IMR-90 (cell line): Measurements from ENCODE around the gene BTBD2. TPM values are rescaled to one million over a fixed set of nuclear protein-coding genes. Genes with fewer than 3 reads are reported as not detected.

Source experiments
- ATAC-seq: fragments of 200-7000 bp; cut with Tn5 transposase; 2 replicates; pipeline ENCODE4 v1.9.1; 2020; ENCODE audit warnings: low read depth, mild to moderate bottlenecking, moderate library complexity
- BruUV-seq: library from RNA; stranded (reverse); fragments of 400-500 nt; replicated peaks from 2 replicates; lab custom pipeline; 2021; lab: Mats Ljungman, UMichigan
- CTCF ChIA-PET: fragments of 300-600 bp; formaldehyde crosslinking; extraction: SDS; loops from one replicate; lab custom pipeline; 2021; ENCODE audit warnings: antibody characterized with exemption; lab: Yijun Ruan, JAX
- POLR2A ChIA-PET: fragments of 300-600 bp; sonication (Branson Sonifier 250); formaldehyde crosslinking; loops from one replicate; lab custom pipeline; 2022; ENCODE audit warnings: antibody characterized with exemption; ENCODE audit not compliant: unreplicated experiment; lab: Charles Lee
- DNase-seq: peaks from one replicate; pipeline ENCODE4 v3.0.0; 2013
- H2AFZ ChIP-seq: replicated peaks from 2 replicates; pipeline ENCODE3; 2013; ENCODE audit warnings: low read length, mild to moderate bottlenecking; ENCODE audit not compliant: poor library complexity
- H2AK5ac ChIP-seq: 2 replicates; pipeline ENCODE4 v1.6.1; 2013; ENCODE audit warnings: low read depth, low read length, inconsistent platforms
- H2AK9ac ChIP-seq: replicated peaks from 2 replicates; pipeline ENCODE3; 2013; ENCODE audit warnings: mild to moderate bottlenecking, low read depth, low read length, moderate library complexity; ENCODE audit not compliant: poor library complexity
- H2BK120ac ChIP-seq: 2 replicates; pipeline ENCODE4 v1.6.1; 2013; ENCODE audit warnings: low read depth, low read length, inconsistent platforms
- H2BK15ac ChIP-seq: 3 replicates; pipeline ENCODE4 v1.6.1; 2013; ENCODE audit warnings: low read depth, low read length, inconsistent platforms
- H2BK20ac ChIP-seq: 2 replicates; pipeline ENCODE4 v1.6.1; 2013; ENCODE audit warnings: low read depth, mild to moderate bottlenecking, inconsistent platforms, low read length, moderate library complexity
- H2BK5ac ChIP-seq: 2 replicates; pipeline ENCODE4 v1.6.1; 2013; ENCODE audit warnings: mild to moderate bottlenecking, low read depth, low read length, inconsistent platforms; ENCODE audit not compliant: poor library complexity, severe bottlenecking
- H3K14ac ChIP-seq: replicated peaks from 2 replicates; pipeline ENCODE4 v1.6.1; 2013; ENCODE audit warnings: low read depth, low read length, inconsistent platforms
- H3K18ac ChIP-seq: 2 replicates; pipeline ENCODE4 v1.6.1; 2013; ENCODE audit warnings: low read depth, low read length, control low read depth
- H3K23ac ChIP-seq: 2 replicates; pipeline ENCODE4 v1.6.1; 2013; ENCODE audit warnings: low read depth, low read length, inconsistent platforms
- H3K27ac ChIP-seq: 2 replicates; pipeline ENCODE4 v1.5.1; 2013; ENCODE audit warnings: mild to moderate bottlenecking, control low read depth, low read length; ENCODE audit not compliant: insufficient read depth
- H3K27me3 ChIP-seq: 2 replicates; pipeline ENCODE4 v1.6.1; 2013; ENCODE audit warnings: low read length; ENCODE audit not compliant: control insufficient read depth, insufficient read depth
- H3K36me3 ChIP-seq: 2 replicates; pipeline ENCODE4 v1.6.1; 2013; ENCODE audit warnings: low read length, mixed read lengths; ENCODE audit not compliant: control insufficient read depth, insufficient read depth
- H3K4ac ChIP-seq: 2 replicates; pipeline ENCODE4 v1.6.1; 2013; ENCODE audit warnings: low read depth, low read length, inconsistent platforms
- H3K4me1 ChIP-seq: 2 replicates; pipeline ENCODE4 v1.6.1; 2013; ENCODE audit warnings: low read length, mixed read lengths; ENCODE audit not compliant: control insufficient read depth, insufficient read depth
- H3K4me2 ChIP-seq: 2 replicates; pipeline ENCODE4 v1.6.1; 2013; ENCODE audit warnings: low read depth, mild to moderate bottlenecking, control low read depth, low read length, moderate library complexity
- H3K4me3 ChIP-seq: 2 replicates; pipeline ENCODE4 v1.5.1; 2013; ENCODE audit warnings: low read depth, mild to moderate bottlenecking, control low read depth, low read length, moderate library complexity; ENCODE audit not compliant: insufficient read depth
- H3K56ac ChIP-seq: 2 replicates; pipeline ENCODE4 v1.6.1; 2013; ENCODE audit warnings: low read length, inconsistent platforms; ENCODE audit not compliant: insufficient read depth; ENCODE audit errors: extremely low read depth
- H3K79me1 ChIP-seq, 2 experiments: 2 replicates each; pipeline ENCODE4 v1.6.1; 2013; ENCODE audit warnings: low read length in 2 of 2, inconsistent platforms in 1 of 2, low read depth in 1 of 2
- H3K9ac ChIP-seq: 2 replicates; pipeline ENCODE4 v1.6.1; 2013; ENCODE audit warnings: low read depth, low read length, control low read depth
- H3K9me1 ChIP-seq: 2 replicates; pipeline ENCODE4 v1.6.1; 2013; ENCODE audit warnings: low read length, inconsistent platforms; ENCODE audit not compliant: insufficient read depth
- H3K9me3 ChIP-seq: 2 replicates; pipeline ENCODE4 v1.6.1; 2013; ENCODE audit warnings: low read length; ENCODE audit not compliant: control insufficient read depth, insufficient read depth
- H4K20me1 ChIP-seq: 2 replicates; pipeline ENCODE4 v1.6.1; 2013; ENCODE audit warnings: low read length, inconsistent platforms; ENCODE audit not compliant: insufficient read depth
- H4K5ac ChIP-seq: 2 replicates; pipeline ENCODE4 v1.6.1; 2013; ENCODE audit warnings: mild to moderate bottlenecking, low read depth, low read length, control low read depth
- H4K8ac ChIP-seq, 2 experiments: 2 replicates each; pipeline ENCODE4 v1.6.1; 2013; ENCODE audit warnings: low read depth in 2 of 2, low read length in 2 of 2, control low read depth in 1 of 2, inconsistent platforms in 1 of 2
- H4K91ac ChIP-seq: 2 replicates; pipeline ENCODE4 v1.6.1; 2013; ENCODE audit warnings: low read depth, low read length, inconsistent platforms; ENCODE audit not compliant: insufficient read depth
- BHLHE40 ChIP-seq: fragments of 150-350 bp; IDR thresholded peaks from 2 replicates; pipeline ENCODE4 v1.6.1; 2016; ENCODE audit warnings: mild to moderate bottlenecking, low read depth, low read length
- CEBPB ChIP-seq: IDR thresholded peaks from 2 replicates; pipeline ENCODE4 v1.6.1; 2012; ENCODE audit warnings: low read depth, low read length, improper control_type of control experiment
- CHD1 ChIP-seq: IDR thresholded peaks from 2 replicates; pipeline ENCODE4 v1.6.1; 2012; ENCODE audit warnings: low read depth, low read length, improper control_type of control experiment
- FOS ChIP-seq: fragments of 150-350 bp; IDR thresholded peaks from 2 replicates; pipeline ENCODE4 v1.6.1; 2016; ENCODE audit warnings: low read depth, low read length
- MAFK ChIP-seq: IDR thresholded peaks from 2 replicates; pipeline ENCODE4 v1.6.1; 2012; ENCODE audit warnings: low read depth, low read length, improper control_type of control experiment
- MAZ ChIP-seq: IDR thresholded peaks from 2 replicates; pipeline ENCODE4 v1.6.1; 2012; ENCODE audit warnings: low read depth, mild to moderate bottlenecking, low read length, improper control_type of control experiment, moderate library complexity, borderline replicate concordance
- MXI1 ChIP-seq: IDR thresholded peaks from 2 replicates; pipeline ENCODE4 v1.6.1; 2012; ENCODE audit warnings: low read depth, mild to moderate bottlenecking, low read length, moderate library complexity, borderline replicate concordance
- NFE2L2 ChIP-seq: fragments of 150-350 bp; IDR thresholded peaks from 2 replicates; pipeline ENCODE4 v1.6.1; 2016; ENCODE audit warnings: low read depth, mild to moderate bottlenecking, low read length
- POLR2A ChIP-seq: IDR thresholded peaks from 2 replicates; pipeline ENCODE4 v1.6.1; 2012; ENCODE audit warnings: mild to moderate bottlenecking, low read depth, low read length
- RAD21 ChIP-seq: IDR thresholded peaks from 2 replicates; pipeline ENCODE4 v1.6.1; 2012; ENCODE audit warnings: low read length, improper control_type of control experiment
- RCOR1 ChIP-seq: IDR thresholded peaks from 2 replicates; pipeline ENCODE4 v1.6.1; 2012; ENCODE audit warnings: mild to moderate bottlenecking, low read length, improper control_type of control experiment; ENCODE audit not compliant: insufficient replicate concordance
- RFX5 ChIP-seq: IDR thresholded peaks from 2 replicates; pipeline ENCODE4 v1.8.0; 2012; ENCODE audit warnings: low read depth, mild to moderate bottlenecking, low read length, moderate library complexity
- SMC3 ChIP-seq: fragments of 150-350 bp; IDR thresholded peaks from 2 replicates; pipeline ENCODE4 v1.6.1; 2016; ENCODE audit warnings: low read depth, mild to moderate bottlenecking, antibody characterized with exemption, low read length, moderate library complexity
- WGBS, 2 experiments: methylation state at CpG; one replicate each; pipeline versions ENCODE4 v1.1.5 to v1.1.7; 2013; ENCODE audit warnings: missing lambda C conversion rate in 2 of 2; ENCODE audit not compliant: insufficient read length in 1 of 2; ENCODE audit errors: extremely low coverage in 2 of 2; 5-methylcytosine and 5-hydroxymethylcytosine counted together
- dilution Hi-C: fragments of 300-500 bp; cut with HindIII; formaldehyde crosslinking; loops from one replicate; pipeline ENCODE4 v1.14.3; 2018; ENCODE audit warnings: low sequenced_read_pairs; ENCODE audit not compliant: unreplicated experiment
- in situ Hi-C: fragments of 300-500 bp; cut with MboI; formaldehyde crosslinking; loops from 3 replicates; pipeline ENCODE4 v1.14.3; 2019; ENCODE audit warnings: low sequenced_read_pairs, inconsistent platforms, mixed read lengths
- intact Hi-C: fragments of 100-400 bp; cut with micrococcal nuclease; formaldehyde crosslinking; loops from 2 replicates; pipeline ENCODE4 v1.10.0; 2022
- polyA plus RNA-seq, 3 experiments: library from polyadenylated mRNA; depleted of rRNA; stranded (reverse); fragments of >200 nt; gene quantifications; 2 replicates each; pipeline ENCODE4 v1.2.3, GENCODE V29; 2012; ENCODE audit warnings: low replicate concordance in 1 of 3
- total RNA-seq: library from RNA; depleted of rRNA; stranded (reverse); fragments of >200 nt; gene quantifications from 2 replicates; pipeline ENCODE4 v1.2.3, GENCODE V29; 2012
- TF ChIP-seq, protein P1 (sequence below): fragments of 150-350 bp; IDR thresholded peaks from 2 replicates; pipeline ENCODE4 v1.6.1; 2017; ENCODE audit warnings: mild to moderate bottlenecking, antibody characterized with exemption, low read length, low read depth
- TF ChIP-seq, protein P2 (sequence below): fragments of 150-350 bp; IDR thresholded peaks from 2 replicates; pipeline ENCODE4 v1.6.1; 2016; ENCODE audit warnings: low read depth, mild to moderate bottlenecking, low read length, moderate library complexity, borderline replicate concordance
- TF ChIP-seq, protein P3 (sequence below): conservative IDR thresholded peaks from 2 replicates; pipeline ENCODE4 v1.5.1; 2012; ENCODE audit warnings: mild to moderate bottlenecking, low read depth, low read length, improper control_type of control experiment

The BTBD2 gene
- total and polyA plus RNA-seq, 2 of the 4 experiments (the other 2 are of a cell fraction), result 24.4 to 65.7 TPM

DNA sequence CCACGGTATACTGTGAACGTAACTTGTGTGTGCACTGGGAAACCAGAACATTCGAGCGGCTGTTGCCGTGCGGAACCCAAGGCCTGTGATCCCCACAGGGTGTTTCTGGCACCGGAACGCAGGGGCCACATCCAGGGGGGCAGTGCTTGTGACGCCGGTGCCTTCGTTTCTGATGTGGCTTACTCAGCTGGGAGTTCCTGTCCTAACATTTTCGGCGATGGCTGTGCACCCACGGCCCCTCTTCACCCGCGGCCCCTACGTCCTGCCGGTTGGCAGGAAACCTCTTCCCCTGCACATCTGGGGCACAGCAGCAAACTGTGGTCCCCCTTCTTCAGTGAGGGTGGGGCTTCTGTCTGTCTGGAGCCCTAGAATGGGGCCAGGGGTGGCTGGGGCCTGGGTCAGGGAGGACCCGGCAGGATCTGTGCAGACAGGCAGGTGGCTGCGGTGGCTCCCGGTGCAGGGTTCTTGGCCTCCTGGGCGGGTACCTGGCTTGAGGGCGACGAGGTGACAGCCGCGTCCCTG is 48.4 kb downstream of the BTBD2 start:
- H3K9ac ChIP-seq, result no peak overlapping the region
- in situ Hi-C loops, result no loop called here
- H3K4me2 ChIP-seq, result no peak overlapping the region
- no peak overlapping the region for H3K27ac ChIP-seq
- H2BK20ac ChIP-seq, result no peak overlapping the region
- H3K4me3 ChIP-seq, result no peak overlapping the region
- H3K27me3 ChIP-seq, result no peaks in the 10 kb centered on the region
- peaks cover 26% of the 10 kb centered on the region for H3K36me3 ChIP-seq
- H2BK5ac ChIP-seq, result no peak overlapping the region
- H3K9me1 ChIP-seq, result peaks cover 3% of the 10 kb centered on the region; the same call in 1 of the 2 replicates
- dilution Hi-C loops, result no loop called here
- no peak overlapping the region for H2BK15ac ChIP-seq
- no peak overlapping the region for H4K91ac ChIP-seq
- peaks cover 63% of the 10 kb centered on the region for H4K20me1 ChIP-seq
- BruUV-seq, result no TSS peak
- no peak overlapping the region for H3K4ac ChIP-seq
- POLR2A ChIA-PET, result no interaction called here
- ATAC-seq, result no peak
- H4K5ac ChIP-seq, result no peak overlapping the region
- H2AFZ ChIP-seq, result no peak overlapping the region
- H3K79me1 ChIP-seq, result peaks cover 12 to 51% of the 10 kb centered on the region in 2 experiments
- TF ChIP-seq MXI1, result no peak
- no peak for TF ChIP-seq BHLHE40
- no peak for TF ChIP-seq RAD21
- TF ChIP-seq FOS, result no peak
- no peak for TF ChIP-seq CEBPB
- TF ChIP-seq, protein P1, sequence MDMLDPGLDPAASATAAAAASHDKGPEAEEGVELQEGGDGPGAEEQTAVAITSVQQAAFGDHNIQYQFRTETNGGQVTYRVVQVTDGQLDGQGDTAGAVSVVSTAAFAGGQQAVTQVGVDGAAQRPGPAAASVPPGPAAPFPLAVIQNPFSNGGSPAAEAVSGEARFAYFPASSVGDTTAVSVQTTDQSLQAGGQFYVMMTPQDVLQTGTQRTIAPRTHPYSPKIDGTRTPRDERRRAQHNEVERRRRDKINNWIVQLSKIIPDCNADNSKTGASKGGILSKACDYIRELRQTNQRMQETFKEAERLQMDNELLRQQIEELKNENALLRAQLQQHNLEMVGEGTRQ, result no peak
- no peak for TF ChIP-seq RFX5
- TF ChIP-seq, protein P2, sequence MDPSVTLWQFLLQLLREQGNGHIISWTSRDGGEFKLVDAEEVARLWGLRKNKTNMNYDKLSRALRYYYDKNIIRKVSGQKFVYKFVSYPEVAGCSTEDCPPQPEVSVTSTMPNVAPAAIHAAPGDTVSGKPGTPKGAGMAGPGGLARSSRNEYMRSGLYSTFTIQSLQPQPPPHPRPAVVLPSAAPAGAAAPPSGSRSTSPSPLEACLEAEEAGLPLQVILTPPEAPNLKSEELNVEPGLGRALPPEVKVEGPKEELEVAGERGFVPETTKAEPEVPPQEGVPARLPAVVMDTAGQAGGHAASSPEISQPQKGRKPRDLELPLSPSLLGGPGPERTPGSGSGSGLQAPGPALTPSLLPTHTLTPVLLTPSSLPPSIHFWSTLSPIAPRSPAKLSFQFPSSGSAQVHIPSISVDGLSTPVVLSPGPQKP, result no peak
- TF ChIP-seq RCOR1, result no peak
- no peak for TF ChIP-seq CHD1
- no peak for TF ChIP-seq POLR2A
- no peak for TF ChIP-seq NFE2L2
- TF ChIP-seq, protein P3, sequence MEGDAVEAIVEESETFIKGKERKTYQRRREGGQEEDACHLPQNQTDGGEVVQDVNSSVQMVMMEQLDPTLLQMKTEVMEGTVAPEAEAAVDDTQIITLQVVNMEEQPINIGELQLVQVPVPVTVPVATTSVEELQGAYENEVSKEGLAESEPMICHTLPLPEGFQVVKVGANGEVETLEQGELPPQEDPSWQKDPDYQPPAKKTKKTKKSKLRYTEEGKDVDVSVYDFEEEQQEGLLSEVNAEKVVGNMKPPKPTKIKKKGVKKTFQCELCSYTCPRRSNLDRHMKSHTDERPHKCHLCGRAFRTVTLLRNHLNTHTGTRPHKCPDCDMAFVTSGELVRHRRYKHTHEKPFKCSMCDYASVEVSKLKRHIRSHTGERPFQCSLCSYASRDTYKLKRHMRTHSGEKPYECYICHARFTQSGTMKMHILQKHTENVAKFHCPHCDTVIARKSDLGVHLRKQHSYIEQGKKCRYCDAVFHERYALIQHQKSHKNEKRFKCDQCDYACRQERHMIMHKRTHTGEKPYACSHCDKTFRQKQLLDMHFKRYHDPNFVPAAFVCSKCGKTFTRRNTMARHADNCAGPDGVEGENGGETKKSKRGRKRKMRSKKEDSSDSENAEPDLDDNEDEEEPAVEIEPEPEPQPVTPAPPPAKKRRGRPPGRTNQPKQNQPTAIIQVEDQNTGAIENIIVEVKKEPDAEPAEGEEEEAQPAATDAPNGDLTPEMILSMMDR, result no peak
- no peak for TF ChIP-seq SMC3
- no peak for TF ChIP-seq MAFK
- no peak for TF ChIP-seq MAZ
- no peak overlapping the region for H3K14ac ChIP-seq
- no peak overlapping the region for H2AK5ac ChIP-seq
- no peaks in the 10 kb centered on the region for H3K9me3 ChIP-seq
- no peaks in the 10 kb centered on the region for H3K4me1 ChIP-seq
- DNase-seq, result no peak
- H3K23ac ChIP-seq, result no peak overlapping the region
- CTCF ChIA-PET, result no interaction called here
- 92% methylated on average over 10 of the region's 26 CpGs; no CpG with 5 or more reads in 1 of the 2 experiments for WGBS, 2 experiments
- H3K18ac ChIP-seq, result no peak overlapping the region
- no peak overlapping the region for H3K56ac ChIP-seq
- H4K8ac ChIP-seq, result no peak overlapping the region
- intact Hi-C loops, result no loop called here
- H2AK9ac ChIP-seq, result no peak overlapping the region
- H2BK120ac ChIP-seq, result no peak overlapping the region
